A549 (cell line): ENCODE data around the gene TBC1D19. TPM values are rescaled to one million over a fixed set of nuclear protein-coding genes. Genes with fewer than 3 reads are reported as not detected.

ENCODE experiments used
- ATAC-seq, 2 experiments: fragments of 200-7000 bp in 1 of 2; fragments of >200 bp in 1 of 2; cut with Nextera tagmentation in 1 of 2; cut with Tn5 transposase in 1 of 2; 3 replicates each; pipeline versions ENCODE4 v1.8.0 to v1.9.1; 2018 to 2020; ENCODE audit warnings: mild to moderate bottlenecking in 1 of 2, moderate library complexity in 1 of 2
- CTCF ChIA-PET: fragments of 300-600 bp; sonication (Branson Sonifier 250); formaldehyde crosslinking; extraction: SDS; loops from one replicate; lab custom pipeline; 2021; ENCODE audit warnings: antibody characterized with exemption, inconsistent platforms; lab: Yijun Ruan, JAX
- POLR2A ChIA-PET: fragments of 350-600 bp; formaldehyde crosslinking; extraction: SDS; loops from one replicate; lab custom pipeline; 2021; ENCODE audit warnings: antibody characterized with exemption, inconsistent platforms; lab: Yijun Ruan, JAX
- DNase-seq, 2 experiments: peaks; one replicate each; pipeline versions ENCODE4 v3.0.0 to v3.0.0-alpha.2; 2011 to 2016; ENCODE audit warnings: low read depth in 1 of 2, low spot score in 1 of 2
- FAIRE-seq: peaks from 2 replicates; lab custom pipeline; 2011; peaks lifted over from hg19 to GRCh38; lab: Jason Lieb, UNC
- H3K27ac ChIP-seq, 2 experiments: fragments of >200 bp; sonication (Bioruptor Twin); formaldehyde crosslinking; 3 replicates each; pipeline ENCODE4 v1.5.1; 2016 to 2017
- H3K4me1 ChIP-seq: fragments of >200 bp; sonication (Bioruptor Twin); formaldehyde crosslinking; 3 replicates; pipeline ENCODE4 v1.6.1; 2016
- H3K4me2 ChIP-seq: fragments of >200 bp; sonication (Bioruptor Twin); formaldehyde crosslinking; 3 replicates; pipeline ENCODE4 v1.6.1; 2016
- H3K4me3 ChIP-seq: fragments of >200 bp; sonication (Bioruptor Twin); formaldehyde crosslinking; 3 replicates; pipeline ENCODE4 v1.5.1; 2016
- H3K9me3 ChIP-seq: fragments of >200 bp; sonication (Bioruptor Twin); formaldehyde crosslinking; 3 replicates; pipeline ENCODE4 v1.6.1; 2016
- BHLHE40 ChIP-seq: IDR thresholded peaks from 2 replicates; pipeline ENCODE4 v1.6.1; 2012; ENCODE audit warnings: low read depth, low read length, inconsistent platforms
- CBX2 ChIP-seq: fragments of 200-600 bp; sonication (generic); IDR thresholded peaks from 2 replicates; pipeline ENCODE4 v1.6.1; 2016; ENCODE audit warnings: low read depth, mild to moderate bottlenecking, borderline replicate concordance
- CBX8 ChIP-seq: fragments of 200-600 bp; sonication (generic); IDR thresholded peaks from 2 replicates; pipeline ENCODE4 v1.6.1; 2016
- CHD4 ChIP-seq: fragments of 200-600 bp; sonication (generic); IDR thresholded peaks from 2 replicates; pipeline ENCODE4 v1.6.1; 2016; ENCODE audit warnings: antibody characterized with exemption, mild to moderate bottlenecking, borderline replicate concordance
- CTCF ChIP-seq: fragments of >200 bp; sonication (Bioruptor Twin); formaldehyde crosslinking; IDR thresholded peaks from 3 replicates; pipeline ENCODE4 v1.5.1; 2016
- EHMT2 ChIP-seq: fragments of 200-600 bp; sonication (generic); IDR thresholded peaks from 2 replicates; pipeline ENCODE4 v1.6.1; 2016; ENCODE audit warnings: antibody characterized with exemption, low read depth, mild to moderate bottlenecking, moderate library complexity
- ESRRA ChIP-seq: fragments of 150-350 bp; IDR thresholded peaks from 2 replicates; pipeline ENCODE4 v1.6.1; 2014; ENCODE audit warnings: mild to moderate bottlenecking, low read length, borderline replicate concordance
- FOSL2 ChIP-seq, 2 experiments: fragments of 450-650 bp in 1 of 2; fragments of >200 bp in 1 of 2; sonication (Bioruptor Twin) in 1 of 2; formaldehyde crosslinking; IDR thresholded peaks; 2 replicates each; pipeline versions ENCODE4 v1.5.0 to v1.6.1; 2016 to 2020; ENCODE audit warnings: mild to moderate bottlenecking in 1 of 2, moderate library complexity in 1 of 2
- HDAC2 ChIP-seq: fragments of 200-600 bp; sonication (generic); IDR thresholded peaks from 2 replicates; pipeline ENCODE4 v1.6.1; 2016
- HOXB13 ChIP-seq: fragments of 250-450 bp; sonication (Bioruptor Pico); IDR thresholded peaks from 2 replicates; pipeline ENCODE4 v1.5.0; 2020; ENCODE audit warnings: low read depth, mild to moderate bottlenecking, moderate library complexity
- JUN ChIP-seq, 2 experiments: fragments of >200 bp; sonication (Bioruptor Twin); formaldehyde crosslinking; IDR thresholded peaks; 2 replicates in 1 of 2; 3 replicates in 1 of 2; pipeline ENCODE4 v1.6.1; 2016 to 2017
- KDM5A ChIP-seq: fragments of 200-600 bp; sonication (generic); IDR thresholded peaks from 2 replicates; pipeline ENCODE4 v1.6.1; 2016; ENCODE audit warnings: antibody characterized with exemption, mild to moderate bottlenecking
- MAX ChIP-seq: IDR thresholded peaks from 2 replicates; pipeline ENCODE4 v1.6.1; 2012
- NFE2L2 ChIP-seq: fragments of 150-350 bp; conservative IDR thresholded peaks from 2 replicates; pipeline ENCODE4 v1.6.1; 2014; ENCODE audit warnings: low read length
- PHF8 ChIP-seq: fragments of 200-600 bp; sonication (generic); IDR thresholded peaks from 2 replicates; pipeline ENCODE4 v1.6.1; 2016; ENCODE audit warnings: low read depth, mild to moderate bottlenecking, antibody characterized with exemption, moderate library complexity, borderline replicate concordance
- POLR2A ChIP-seq: IDR thresholded peaks from 2 replicates; pipeline ENCODE4 v1.6.1; 2012; ENCODE audit warnings: mild to moderate bottlenecking, low read length
- POLR2AphosphoS2 ChIP-seq: conservative IDR thresholded peaks from 2 replicates; pipeline ENCODE4 v1.6.1; 2012; ENCODE audit warnings: low read length, improper control_type of control experiment, inconsistent platforms
- RAD21 ChIP-seq, 2 experiments: fragments of >200 bp in 1 of 2; sonication (Bioruptor Twin) in 1 of 2; formaldehyde crosslinking in 1 of 2; IDR thresholded peaks in 1 of 2; conservative IDR thresholded peaks in 1 of 2; 2 replicates in 1 of 2; 3 replicates in 1 of 2; pipeline ENCODE4 v1.6.1; 2012 to 2018; ENCODE audit warnings: inconsistent platforms in 1 of 2
- RARB ChIP-seq: fragments of 250-450 bp; sonication (Bioruptor Pico); IDR thresholded peaks from 2 replicates; pipeline ENCODE4 v1.8.0; 2021; ENCODE audit warnings: mild to moderate bottlenecking, moderate library complexity
- RFX5 ChIP-seq: fragments of 450-650 bp; IDR thresholded peaks from 2 replicates; pipeline ENCODE4 v1.7.1; 2014; ENCODE audit warnings: antibody characterized with exemption, mild to moderate bottlenecking, moderate library complexity
- SREBF2 ChIP-seq: fragments of 450-650 bp; IDR thresholded peaks from 2 replicates; pipeline ENCODE4 v1.6.1; 2014; ENCODE audit warnings: mild to moderate bottlenecking, moderate library complexity
- TP53 ChIP-seq: fragments of 250-450 bp; sonication (Bioruptor Pico); IDR thresholded peaks from 2 replicates; pipeline ENCODE4 v1.5.0; 2021; ENCODE audit warnings: mild to moderate bottlenecking, moderate library complexity
- ZC3H11A ChIP-seq: fragments of 450-650 bp; IDR thresholded peaks from 2 replicates; pipeline ENCODE4 v1.6.1; 2014; ENCODE audit warnings: antibody characterized with exemption, mild to moderate bottlenecking
- ZNF302 ChIP-seq: fragments of 250-450 bp; sonication (Bioruptor Pico); IDR thresholded peaks from 2 replicates; pipeline ENCODE4 v1.9.0; 2021; ENCODE audit warnings: inconsistent platforms, mild to moderate bottlenecking, moderate library complexity
- ZSCAN20 ChIP-seq: fragments of 250-450 bp; sonication (Bioruptor Pico); IDR thresholded peaks from 2 replicates; pipeline ENCODE4 v1.8.0; 2022; ENCODE audit warnings: mild to moderate bottlenecking, moderate library complexity
- WGBS: methylation state at CpG from one replicate; pipeline ENCODE4 v1.1.6; 2017; ENCODE audit errors: missing lambda C conversion rate; 5-methylcytosine and 5-hydroxymethylcytosine counted together
- polyA plus RNA-seq, 4 experiments: library from polyadenylated mRNA; depleted of rRNA in 3 of 4; stranded (reverse); fragments of >200 nt; fragmentation: RNase III in 1 of 4; extraction: RNeasy Plus Mini Kit Qiagen cat#74134 plus additional on column Dnase treatment in 1 of 4; gene quantifications; 2 replicates in 3 of 4; 3 replicates in 1 of 4; pipeline ENCODE4 v1.2.3, GENCODE V29; 2011 to 2017
- TF ChIP-seq, protein P1 (sequence below): fragments of >200 bp; sonication (Bioruptor Twin); formaldehyde crosslinking; IDR thresholded peaks from 2 replicates; pipeline ENCODE4 v1.6.1; 2016
- TF ChIP-seq, protein P2 (sequence below): fragments of >200 bp; sonication (Bioruptor Twin); formaldehyde crosslinking; IDR thresholded peaks from 3 replicates; pipeline ENCODE4 v1.6.1; 2016

TBC1D19 gene
- polyA plus RNA-seq, 2 of the 4 experiments (the other 2 are of a cell fraction), result 4.1 to 11.7 TPM

GRCh38 chr4:26803211-26803861 is 219.5 kb downstream of the TBC1D19 start:
- FAIRE-seq, result no peak
- no peaks in the 10 kb centered on the region for H3K4me1 ChIP-seq
- no peak overlapping the region for H3K27ac ChIP-seq
- POLR2A ChIA-PET, result no interaction called here
- ATAC-seq, result no peak
- DNase-seq, result no peak
- H3K4me3 ChIP-seq, result no peak overlapping the region
- CTCF ChIA-PET, result no interaction called here
- WGBS, result 76% methylated on average over 9 of the region's 9 CpGs
- H3K4me2 ChIP-seq, result no peak overlapping the region
- TF ChIP-seq SREBF2, result no peak
- no peak for TF ChIP-seq ZNF302 (CRISPR knock-in tag)
- TF ChIP-seq CBX2, result no peak
- no peak for TF ChIP-seq POLR2AphosphoS2
- no peak for TF ChIP-seq BHLHE40
- TF ChIP-seq RARB (CRISPR knock-in tag), result no peak
- no peak for TF ChIP-seq RAD21 (conservative IDR thresholded peaks at IDR 0.05 in 1 of 2, IDR thresholded peaks at IDR 0.05 in 1 of 2)
- TF ChIP-seq NFE2L2, result no peak
- TF ChIP-seq HOXB13, result no peak
- no peak for TF ChIP-seq POLR2A
- no peak for TF ChIP-seq FOSL2 (IDR thresholded peaks at IDR 0.05)
- no peak for TF ChIP-seq FOSL2 (CRISPR knock-in tag; IDR thresholded peaks at IDR 0.05)
- no peak for TF ChIP-seq MAX
- TF ChIP-seq ZSCAN20 (CRISPR knock-in tag), result no peak
- no peak for TF ChIP-seq CTCF
- no peak for TF ChIP-seq TP53 (CRISPR knock-in tag)
- no peak for TF ChIP-seq CBX8
- no peaks in the 10 kb centered on the region for H3K9me3 ChIP-seq

DNA sequence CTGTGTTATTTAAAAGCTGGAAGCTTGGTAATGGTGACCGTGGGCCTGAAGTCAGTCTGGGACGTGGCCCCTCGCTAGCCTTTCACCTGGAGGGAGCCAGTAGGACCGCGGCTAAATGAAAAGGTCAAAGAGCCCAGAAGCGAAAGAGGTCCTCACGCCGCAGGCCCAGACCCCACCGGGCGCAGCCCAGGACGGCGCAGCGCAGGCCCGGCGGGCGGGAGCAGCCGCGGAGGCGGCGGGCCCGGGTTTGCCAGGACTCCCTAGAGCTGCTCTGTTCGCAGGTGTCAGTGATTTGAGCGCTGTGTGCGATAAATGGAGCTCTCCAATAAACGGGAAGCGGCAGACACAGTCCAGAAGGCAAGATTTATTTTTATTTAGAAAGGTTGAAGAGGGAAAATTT is 220.6 kb downstream of the TBC1D19 start:
- TF ChIP-seq JUN (IDR thresholded peaks at IDR 0.05) (no peak), RFX5 (no peak), KDM5A (no peak), CBX2 (no peak), POLR2A (no peak), ZC3H11A (no peak), PHF8 (no peak), POLR2AphosphoS2 (no peak), ESRRA (no peak)
- H3K4me3 ChIP-seq, result no peak overlapping the region
- 98% methylated on average over 9 of the region's 26 CpGs for WGBS
- H3K4me2 ChIP-seq, result no peak overlapping the region
- no peak overlapping the region for H3K27ac ChIP-seq
- ATAC-seq, result no peak
- ChIA-PET CTCF (interaction anchor here (0.9 to 1.2 kb wide), 2 partner anchors 10 to 13 kb away, joined by 3 read pairs; no protein-coding TSS in a partner anchor), POLR2A (no interaction called here)
- FAIRE-seq, result no peak
- no peaks in the 10 kb centered on the region for H3K4me1 ChIP-seq
- no peaks in the 10 kb centered on the region for H3K9me3 ChIP-seq
- DNase-seq, result no peak

DNA sequence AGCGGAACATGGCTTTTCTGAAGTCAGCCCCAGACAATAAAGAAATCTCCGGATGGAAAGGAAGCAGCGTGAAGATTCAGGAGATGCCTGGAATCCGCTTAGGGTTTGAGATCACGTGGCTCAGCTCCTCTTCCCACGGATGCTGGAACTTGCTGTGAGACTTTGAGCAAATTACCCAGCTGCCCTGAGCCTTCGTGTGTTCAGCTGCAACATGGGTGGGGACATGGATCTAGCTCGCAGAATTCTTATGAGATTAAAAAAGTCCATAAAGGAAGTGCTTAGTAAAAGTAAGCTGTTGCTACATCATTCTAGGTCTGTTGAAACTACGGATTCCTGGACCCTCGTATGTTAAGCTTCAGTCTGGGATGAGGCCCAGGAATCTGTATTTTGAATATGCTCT is 221.0 kb downstream of the TBC1D19 start:
- CTCF ChIA-PET, result interaction anchor here (0.9 to 1.2 kb wide), 2 partner anchors 10 to 12 kb away, joined by 3 read pairs; no protein-coding TSS in a partner anchor
- no peak for FAIRE-seq
- WGBS, result 88% methylated on average over 10 of the region's 10 CpGs

More for the DNA sequence above, 221.0 kb downstream of the TBC1D19 start:
- ATAC-seq (no peak), DNase-seq (no peak)
- TF ChIP-seq, protein P1, sequence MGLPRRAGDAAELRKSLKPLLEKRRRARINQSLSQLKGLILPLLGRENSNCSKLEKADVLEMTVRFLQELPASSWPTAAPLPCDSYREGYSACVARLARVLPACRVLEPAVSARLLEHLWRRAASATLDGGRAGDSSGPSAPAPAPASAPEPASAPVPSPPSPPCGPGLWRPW, result no peak
- no peak for TF ChIP-seq CHD4
- TF ChIP-seq HDAC2, result no peak
- TF ChIP-seq, protein P2, sequence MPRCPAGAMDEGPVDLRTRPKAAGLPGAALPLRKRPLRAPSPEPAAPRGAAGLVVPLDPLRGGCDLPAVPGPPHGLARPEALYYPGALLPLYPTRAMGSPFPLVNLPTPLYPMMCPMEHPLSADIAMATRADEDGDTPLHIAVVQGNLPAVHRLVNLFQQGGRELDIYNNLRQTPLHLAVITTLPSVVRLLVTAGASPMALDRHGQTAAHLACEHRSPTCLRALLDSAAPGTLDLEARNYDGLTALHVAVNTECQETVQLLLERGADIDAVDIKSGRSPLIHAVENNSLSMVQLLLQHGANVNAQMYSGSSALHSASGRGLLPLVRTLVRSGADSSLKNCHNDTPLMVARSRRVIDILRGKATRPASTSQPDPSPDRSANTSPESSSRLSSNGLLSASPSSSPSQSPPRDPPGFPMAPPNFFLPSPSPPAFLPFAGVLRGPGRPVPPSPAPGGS, result no peak
- TF ChIP-seq EHMT2, result no peak
- Histone ChIP-seq H3K4me1 (no peaks in the 10 kb centered on the region), H3K27ac (no peak overlapping the region), H3K9me3 (no peaks in the 10 kb centered on the region), H3K4me3 (no peak overlapping the region), H3K4me2 (no peak overlapping the region)
- POLR2A ChIA-PET, result no interaction called here
